ENCODE results near the gene MYL12A.
"Not testable (repeated sequence)": the region's sequence is repeated elsewhere in the genome, so short reads cannot be mapped to it uniquely, and the experiment has no call there.

DNA sequence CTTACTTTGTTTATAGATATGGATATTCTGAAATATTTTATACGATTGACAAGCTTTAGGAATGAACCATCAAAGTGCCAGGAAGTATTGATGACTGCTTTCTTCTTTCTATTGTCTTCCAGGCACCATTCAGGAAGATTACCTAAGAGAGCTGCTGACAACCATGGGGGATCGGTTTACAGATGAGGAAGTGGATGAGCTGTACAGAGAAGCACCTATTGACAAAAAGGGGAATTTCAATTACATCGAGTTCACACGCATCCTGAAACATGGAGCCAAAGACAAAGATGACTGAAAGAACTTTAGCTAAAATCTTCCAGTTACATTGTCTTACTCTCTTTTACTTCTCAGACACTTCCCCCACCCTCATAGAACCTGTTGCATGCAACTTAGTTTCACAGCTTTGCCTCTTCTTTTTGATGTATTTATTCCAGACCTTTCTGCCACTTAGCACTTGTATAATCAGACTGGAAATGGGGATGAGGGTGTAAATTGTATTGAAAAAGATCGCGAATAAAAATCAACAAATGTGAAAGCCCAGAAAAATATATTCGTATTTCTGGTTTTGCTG lies 30.1 kb downstream of the MYL12A start:
- not testable (repeated sequence) for TF ChIP-seq CTCF, POLR2A (IDR thresholded peaks at IDR 0.05)

Data from heart left ventricle (tissue), 13 donors.